Panc1 (cell line): ENCODE data around the gene STARD13.

Source experiments
- POLR2AphosphoS5 ChIP-seq: IDR thresholded peaks from 2 replicates; pipeline ENCODE4 v1.6.1; 2012; ENCODE audit warnings: mild to moderate bottlenecking, low read depth, low read length, moderate library complexity
- SIN3A ChIP-seq: IDR thresholded peaks from 2 replicates; pipeline ENCODE4 v1.6.1; 2012; ENCODE audit warnings: low read depth, mild to moderate bottlenecking, low read length, moderate library complexity, borderline replicate concordance; ENCODE audit not compliant: insufficient read depth
- TF ChIP-seq, protein P1 (sequence below): fragments of 450-650 bp; IDR thresholded peaks from 2 replicates; pipeline ENCODE4 v1.5.1; 2017; ENCODE audit warnings: mild to moderate bottlenecking

DNA sequence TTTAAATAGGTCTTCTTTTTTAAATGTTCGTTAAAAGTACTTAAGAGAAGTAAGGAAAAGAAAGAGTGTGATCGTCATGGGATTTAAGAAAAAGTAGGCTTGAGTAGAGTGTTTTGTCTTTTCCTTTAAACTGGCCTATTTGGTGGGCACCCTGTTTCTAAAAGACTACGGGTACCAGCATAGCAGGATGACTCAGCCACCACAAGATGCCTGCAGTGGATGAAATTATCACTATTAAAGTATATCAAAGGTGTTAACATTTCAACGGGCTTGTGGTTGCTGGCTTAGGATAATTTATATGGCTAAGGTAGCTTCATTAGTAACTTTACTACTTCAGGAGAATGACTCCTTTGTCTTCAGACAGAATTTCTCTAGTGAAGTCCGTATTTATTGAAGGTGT lies 112.6 kb downstream of the STARD13 start:
- TF ChIP-seq, protein P1, sequence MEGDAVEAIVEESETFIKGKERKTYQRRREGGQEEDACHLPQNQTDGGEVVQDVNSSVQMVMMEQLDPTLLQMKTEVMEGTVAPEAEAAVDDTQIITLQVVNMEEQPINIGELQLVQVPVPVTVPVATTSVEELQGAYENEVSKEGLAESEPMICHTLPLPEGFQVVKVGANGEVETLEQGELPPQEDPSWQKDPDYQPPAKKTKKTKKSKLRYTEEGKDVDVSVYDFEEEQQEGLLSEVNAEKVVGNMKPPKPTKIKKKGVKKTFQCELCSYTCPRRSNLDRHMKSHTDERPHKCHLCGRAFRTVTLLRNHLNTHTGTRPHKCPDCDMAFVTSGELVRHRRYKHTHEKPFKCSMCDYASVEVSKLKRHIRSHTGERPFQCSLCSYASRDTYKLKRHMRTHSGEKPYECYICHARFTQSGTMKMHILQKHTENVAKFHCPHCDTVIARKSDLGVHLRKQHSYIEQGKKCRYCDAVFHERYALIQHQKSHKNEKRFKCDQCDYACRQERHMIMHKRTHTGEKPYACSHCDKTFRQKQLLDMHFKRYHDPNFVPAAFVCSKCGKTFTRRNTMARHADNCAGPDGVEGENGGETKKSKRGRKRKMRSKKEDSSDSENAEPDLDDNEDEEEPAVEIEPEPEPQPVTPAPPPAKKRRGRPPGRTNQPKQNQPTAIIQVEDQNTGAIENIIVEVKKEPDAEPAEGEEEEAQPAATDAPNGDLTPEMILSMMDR = no peak
- TF ChIP-seq SIN3A (no peak), POLR2AphosphoS5 (no peak)
